ENCODE results near the gene FAM110C. TPM values are rescaled to one million over a fixed set of nuclear protein-coding genes. Genes with fewer than 3 reads are reported as not detected.
"Not testable (repeated sequence)": the region's sequence is repeated elsewhere in the genome, so short reads cannot be mapped to it uniquely, and the experiment has no call there.

The FAM110C gene
- total RNA-seq, 1 donor from 2014 or later: 1.3 TPM

GRCh38 chr2:24107-24506 lies 22.2 kb downstream of the FAM110C start:
- H3K36me3 Mint-ChIP-seq (ENCODE audit: low read depth): no peaks in the 10 kb centered on the region
- no peak for DNase-seq (ENCODE audit: low spot score)
- no peaks in the 10 kb centered on the region for H3K9me3 Mint-ChIP-seq (ENCODE audit: low read depth)
- no peak overlapping the region for H3K27ac Mint-ChIP-seq (ENCODE audit: unreplicated experiment)
- TF ChIP-seq CTCF (IDR thresholded peaks at IDR 0.05): no peak
- H3K27me3 Mint-ChIP-seq (ENCODE audit: low read depth): peaks cover 22% of the 10 kb centered on the region
- no peak overlapping the region for H3K4me3 Mint-ChIP-seq (ENCODE audit: unreplicated experiment)
- H3K4me1 Mint-ChIP-seq (ENCODE audit: low read depth): no peaks in the 10 kb centered on the region

- Mint-ChIP-seq H3K4me1 (ENCODE audit: low read depth) (no peaks in the 10 kb centered on the region), H3K27ac (ENCODE audit: unreplicated experiment) (no peak overlapping the region), H3K36me3 (ENCODE audit: low read depth) (no peaks in the 10 kb centered on the region), H3K4me3 (ENCODE audit: unreplicated experiment) (no peak overlapping the region), H3K9me3 (ENCODE audit: low read depth) (no peaks in the 10 kb centered on the region), H3K27me3 (ENCODE audit: low read depth) (peaks cover 21% of the 10 kb centered on the region)
- DNase-seq (ENCODE audit: low spot score): no peak
- TF ChIP-seq CTCF (IDR thresholded peaks at IDR 0.05): no peak
These were observed 23.0 kb downstream of the FAM110C start for GRCh38 chr2:23283-23682.

- not testable (repeated sequence) for DNase-seq (ENCODE audit: low spot score); H3K4me3 Mint-ChIP-seq (ENCODE audit: unreplicated experiment)
These were observed 24.1 kb downstream of the FAM110C start for GRCh38 chr2:22244-22643.

GRCh38 chr2:20259-20658 lies 26.0 kb downstream of the FAM110C start:
- not testable (repeated sequence) for H3K4me3 Mint-ChIP-seq (ENCODE audit: unreplicated experiment); DNase-seq (ENCODE audit: low spot score)
- H3K27me3 Mint-ChIP-seq (ENCODE audit: low read depth): peaks cover 13% of the 10 kb centered on the region

More at GRCh38 chr2:22244-22643, 24.1 kb downstream of the FAM110C start:
- not testable (repeated sequence) for H3K27ac Mint-ChIP-seq (ENCODE audit: unreplicated experiment); H3K9me3 Mint-ChIP-seq (ENCODE audit: low read depth); H3K36me3 Mint-ChIP-seq (ENCODE audit: low read depth); H3K4me1 Mint-ChIP-seq (ENCODE audit: low read depth)
- H3K27me3 Mint-ChIP-seq (ENCODE audit: low read depth): peaks cover 15% of the 10 kb centered on the region

GRCh38 chr2:19505-19904 lies 26.8 kb downstream of the FAM110C start:
- Mint-ChIP-seq H3K4me3 (ENCODE audit: unreplicated experiment) (no peak overlapping the region), H3K4me1 (ENCODE audit: low read depth) (peaks cover 6% of the 10 kb centered on the region), H3K36me3 (ENCODE audit: low read depth) (no peaks in the 10 kb centered on the region), H3K27me3 (ENCODE audit: low read depth) (peaks cover 12% of the 10 kb centered on the region), H3K27ac (ENCODE audit: unreplicated experiment) (no peak overlapping the region), H3K9me3 (ENCODE audit: low read depth) (no peaks in the 10 kb centered on the region)
- no peak for DNase-seq (ENCODE audit: low spot score)
- TF ChIP-seq CTCF (IDR thresholded peaks at IDR 0.05): no peak

More at GRCh38 chr2:20259-20658, 26.0 kb downstream of the FAM110C start:
- H3K9me3 Mint-ChIP-seq (ENCODE audit: low read depth); H3K36me3 Mint-ChIP-seq (ENCODE audit: low read depth); H3K27ac Mint-ChIP-seq (ENCODE audit: unreplicated experiment); H3K4me1 Mint-ChIP-seq (ENCODE audit: low read depth): not testable (repeated sequence)

GRCh38 chr2:18402-19271 lies 27.7 kb downstream of the FAM110C start:
- no peaks in the 10 kb centered on the region for H3K36me3 Mint-ChIP-seq (ENCODE audit: low read depth)
- TF ChIP-seq CTCF (IDR thresholded peaks at IDR 0.05): peak; percentile 81
- peaks cover 6% of the 10 kb centered on the region for H3K4me1 Mint-ChIP-seq (ENCODE audit: low read depth)
- DNase-seq (ENCODE audit: low spot score): no peak
- H3K4me3 Mint-ChIP-seq (ENCODE audit: unreplicated experiment): no peak overlapping the region
- H3K9me3 Mint-ChIP-seq (ENCODE audit: low read depth): no peaks in the 10 kb centered on the region
- H3K27ac Mint-ChIP-seq (ENCODE audit: unreplicated experiment): no peak overlapping the region
- H3K27me3 Mint-ChIP-seq (ENCODE audit: low read depth): peaks cover 9% of the 10 kb centered on the region

GRCh38 chr2:15916-16315 lies 30.4 kb downstream of the FAM110C start:
- H3K9me3 Mint-ChIP-seq (ENCODE audit: low read depth); H3K27me3 Mint-ChIP-seq (ENCODE audit: low read depth); H3K36me3 Mint-ChIP-seq (ENCODE audit: low read depth); H3K4me3 Mint-ChIP-seq (ENCODE audit: unreplicated experiment); H3K27ac Mint-ChIP-seq (ENCODE audit: unreplicated experiment); DNase-seq (ENCODE audit: low spot score); H3K4me1 Mint-ChIP-seq (ENCODE audit: low read depth): not testable (repeated sequence)

All from chondrocyte (in vitro differentiated cells).